ENCODE results near the gene CALY.
"Not testable (repeated sequence)": the region's sequence is repeated elsewhere in the genome, so short reads cannot be mapped to it uniquely, and the experiment has no call there.

Gene CALY

DNA sequence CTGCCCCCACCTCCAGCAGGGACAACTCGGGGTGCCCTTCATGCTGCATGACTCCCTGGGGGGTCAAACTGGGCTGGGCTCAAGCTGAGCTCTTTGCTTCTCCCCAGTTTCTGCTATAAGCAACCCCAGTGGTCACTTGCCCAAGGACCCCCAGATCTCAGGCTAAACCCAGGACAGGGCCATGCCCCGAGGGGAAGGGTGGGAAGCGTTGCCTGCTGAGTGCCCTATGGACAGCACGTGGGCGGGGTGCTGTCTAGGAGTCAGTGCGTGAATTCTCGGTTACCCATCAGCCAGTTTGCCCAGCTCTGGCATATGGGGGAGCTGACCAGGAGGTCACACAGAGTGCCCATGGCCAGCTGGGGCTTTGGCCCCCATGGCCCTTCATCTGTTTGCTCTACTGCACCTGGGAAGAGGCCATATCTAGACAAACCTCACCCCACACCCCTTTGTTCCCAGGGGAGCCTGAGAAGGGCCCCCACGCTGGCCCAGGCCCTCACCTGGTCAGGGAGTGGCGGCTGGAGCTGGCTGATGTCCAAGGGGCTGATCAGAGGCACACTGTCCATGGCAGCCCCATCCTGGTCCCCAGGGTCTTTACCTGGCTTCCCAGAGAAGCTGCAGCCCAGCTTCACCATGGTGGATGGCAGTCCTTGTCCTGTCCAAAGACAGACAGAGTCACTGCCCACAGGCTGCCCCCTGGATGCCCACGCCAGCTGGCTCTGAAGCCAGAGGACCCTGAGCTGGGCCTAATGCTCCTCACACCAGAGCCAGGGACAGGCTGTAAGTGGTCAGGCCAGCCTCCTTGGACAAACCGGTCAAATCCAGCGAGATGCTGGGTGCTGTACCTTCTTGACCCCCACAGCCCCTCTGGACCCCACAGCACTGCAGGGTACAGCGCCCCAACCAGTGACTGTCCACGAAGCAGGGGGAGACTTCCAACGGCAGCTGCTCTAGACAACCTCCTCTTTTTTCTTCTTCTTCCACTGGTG, 8.0 kb downstream of the CALY start:
- DNase-seq, result no peak

DNA sequence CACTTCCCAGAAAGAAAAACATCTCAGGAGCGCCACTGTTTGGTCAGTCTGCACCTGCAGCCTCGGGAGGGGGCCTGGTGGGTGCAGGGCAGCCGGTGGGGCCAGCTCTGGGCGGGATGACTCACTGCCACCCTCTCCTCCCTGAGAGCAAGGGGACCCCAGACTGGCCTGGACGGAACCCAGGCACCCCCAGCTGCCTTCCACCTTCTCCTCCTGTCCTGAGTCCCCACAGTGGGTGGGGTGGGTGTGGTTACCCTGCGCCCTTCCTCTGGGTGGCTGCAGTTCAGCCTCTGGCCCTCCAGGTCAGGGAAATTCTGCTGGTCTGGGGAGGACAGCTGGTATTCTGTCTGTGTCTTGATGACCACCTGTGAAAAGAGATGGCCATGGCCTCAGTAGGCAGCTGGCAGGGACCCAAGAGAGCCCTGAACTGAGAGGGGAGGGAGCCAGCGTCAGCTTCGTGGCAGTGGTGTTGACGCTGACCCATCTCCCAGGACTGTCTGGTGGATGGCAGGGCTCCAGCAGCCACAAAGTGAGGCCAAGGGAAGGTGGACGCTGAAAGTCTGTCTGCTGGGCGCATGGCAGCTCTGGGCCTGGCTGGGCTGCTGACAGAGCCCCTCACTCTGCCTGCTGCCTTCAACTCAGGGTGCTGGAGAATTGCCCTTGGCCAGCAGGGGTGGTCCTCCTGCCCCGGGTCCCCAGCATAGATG, 8.9 kb downstream of the CALY start:
- DNase-seq, result no peak

DNA sequence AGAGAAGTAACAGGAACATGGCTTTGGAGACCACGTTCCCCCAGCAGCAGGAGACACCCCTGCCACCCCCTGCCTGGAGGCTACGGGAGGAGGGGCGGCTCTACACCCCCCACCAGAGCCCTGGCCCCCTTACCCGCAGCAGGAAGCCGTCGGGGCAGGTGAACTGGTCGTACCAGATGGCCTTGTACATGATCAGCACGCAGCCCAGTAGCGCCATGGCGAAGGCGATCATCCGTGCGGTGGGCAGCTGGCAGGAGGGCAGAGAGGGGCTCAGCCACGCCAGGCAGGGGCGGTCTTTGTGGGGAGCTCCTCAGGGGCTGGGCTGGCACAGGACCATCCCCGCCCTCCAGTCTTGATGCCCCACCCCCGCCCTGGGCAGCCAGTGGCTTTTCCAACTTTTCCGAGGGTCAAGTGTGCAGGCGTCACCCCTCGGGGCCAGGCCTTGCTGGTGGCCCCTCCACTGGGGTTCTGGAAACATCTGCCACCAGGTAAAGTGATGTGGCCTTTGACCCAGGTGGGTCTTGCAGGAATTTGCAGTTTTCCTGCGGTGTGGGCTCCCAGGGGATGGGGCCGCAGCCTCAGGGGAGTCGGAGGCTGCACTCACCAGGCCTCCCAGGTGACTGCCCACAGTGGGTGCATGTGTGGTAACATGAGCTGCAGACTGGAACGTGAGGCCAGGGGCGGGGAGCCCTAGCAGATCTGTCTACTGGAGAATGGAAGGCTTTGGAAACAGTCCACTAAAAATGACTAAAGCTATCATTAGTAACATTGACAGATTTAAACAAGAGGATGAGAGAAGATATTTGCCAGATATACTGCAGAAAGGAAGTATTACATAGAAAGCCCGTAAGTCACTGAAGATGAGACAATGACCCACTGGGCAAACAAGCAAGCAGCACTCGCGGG, 9.7 kb downstream of the CALY start:
- no peak for DNase-seq

DNA sequence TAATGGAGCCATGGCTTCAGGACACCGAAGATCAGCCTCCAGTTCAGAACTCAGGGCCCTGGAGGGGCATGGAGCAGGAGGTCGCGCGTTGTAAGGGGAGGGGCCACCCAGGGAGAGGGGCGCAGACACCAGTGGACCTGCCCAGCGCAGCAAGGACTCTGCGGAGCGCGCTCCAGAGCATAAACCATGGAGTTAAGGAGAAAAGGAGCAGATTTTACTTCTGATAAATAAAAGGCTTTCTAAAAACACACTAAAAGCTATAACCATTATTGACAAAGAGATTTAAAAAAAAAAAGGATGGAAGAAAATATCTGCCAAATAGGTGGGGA, 10.5 kb downstream of the CALY start:
- DNase-seq, result no peak

DNA sequence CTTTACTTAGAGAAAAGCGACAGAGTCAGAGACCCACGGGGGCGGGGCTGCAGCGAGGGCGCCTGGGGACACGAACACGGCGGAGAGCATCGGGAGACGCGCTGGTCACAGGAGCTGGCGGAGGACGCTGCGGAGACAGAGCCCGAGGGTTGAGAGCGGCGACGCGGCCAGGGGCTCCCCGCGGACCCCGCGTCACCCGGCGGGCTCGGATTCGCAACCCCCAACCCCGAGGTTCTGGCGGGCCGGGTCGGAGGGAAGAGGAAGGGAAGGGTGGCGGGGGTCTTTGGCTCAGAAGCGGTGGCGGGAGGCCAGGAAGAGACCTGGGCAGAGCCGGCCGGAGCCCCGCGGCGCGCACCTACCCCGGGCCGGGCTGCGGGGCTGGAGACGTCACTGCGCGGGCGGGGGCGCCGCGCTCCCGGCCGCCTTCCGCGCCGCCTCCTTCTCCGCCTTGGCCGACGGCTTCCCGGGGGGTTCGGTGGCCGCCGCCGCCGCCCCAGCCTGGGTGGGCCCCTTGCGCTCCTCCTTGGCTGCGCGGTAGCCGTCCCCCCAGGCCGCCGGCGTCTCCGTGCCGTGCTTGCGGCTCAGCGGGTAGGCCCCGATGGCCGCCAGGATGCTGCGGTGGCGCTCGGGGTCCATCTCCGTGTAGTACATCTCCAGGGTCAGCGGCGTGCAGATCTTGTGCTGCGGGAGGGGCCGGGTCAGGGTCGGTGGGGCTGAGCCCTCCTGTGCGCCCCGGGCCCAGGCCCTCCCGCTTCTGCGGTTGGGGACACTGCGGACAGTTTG, 11.1 kb downstream of the CALY start:
- DNase-seq, result no peak

DNA sequence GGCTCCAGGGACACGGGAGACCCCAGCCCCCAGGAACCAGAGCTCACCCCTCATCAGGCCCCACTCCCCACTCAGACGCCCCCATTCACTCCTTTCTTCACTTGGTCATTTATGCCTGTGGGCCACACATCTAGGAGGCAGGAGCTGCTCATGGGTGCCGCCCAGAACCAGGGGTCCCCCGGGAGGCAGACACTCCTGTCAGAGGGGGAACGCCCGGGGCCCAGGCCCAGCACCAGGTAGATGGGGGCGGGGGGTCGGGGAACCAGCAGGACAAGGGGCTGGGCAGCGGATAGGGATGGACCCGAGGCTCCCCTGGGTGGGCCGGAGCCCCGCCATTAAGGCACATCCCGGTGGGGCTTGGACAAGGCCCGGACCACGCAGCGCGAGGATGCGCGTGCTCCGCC, 11.8 kb downstream of the CALY start:
- DNase-seq, result no peak

DNA sequence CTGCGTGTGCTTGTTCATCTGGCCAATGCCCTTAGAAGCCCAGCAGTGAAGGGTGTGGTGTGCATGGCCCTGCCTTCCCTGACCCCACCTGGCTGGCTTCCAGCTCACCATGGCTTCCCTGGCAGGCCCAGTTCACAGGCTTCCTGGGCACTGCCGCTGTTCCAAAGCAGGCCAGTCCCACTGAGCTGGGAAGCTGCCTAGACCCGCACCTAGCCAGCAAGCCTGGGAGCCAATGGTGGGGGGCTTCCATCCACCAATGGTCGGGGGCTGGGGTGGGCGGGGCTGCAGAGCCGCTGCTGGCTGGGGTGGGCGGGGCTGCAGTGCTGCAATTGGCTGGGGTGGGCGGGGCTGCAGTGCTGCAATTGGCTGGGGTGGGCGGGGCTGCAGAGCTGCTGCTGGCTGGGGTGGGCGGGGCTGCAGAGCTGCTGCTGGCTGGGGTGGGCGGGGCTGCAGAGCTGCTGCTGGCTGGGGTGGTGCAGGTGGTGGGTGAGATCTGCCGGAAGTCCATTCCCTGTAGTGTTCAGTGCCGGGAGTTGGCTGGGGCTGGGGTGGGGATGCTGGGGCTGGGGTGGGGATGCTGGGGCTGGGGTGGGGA, 12.4 kb downstream of the CALY start:
- DNase-seq, result peak; percentile 9

DNA sequence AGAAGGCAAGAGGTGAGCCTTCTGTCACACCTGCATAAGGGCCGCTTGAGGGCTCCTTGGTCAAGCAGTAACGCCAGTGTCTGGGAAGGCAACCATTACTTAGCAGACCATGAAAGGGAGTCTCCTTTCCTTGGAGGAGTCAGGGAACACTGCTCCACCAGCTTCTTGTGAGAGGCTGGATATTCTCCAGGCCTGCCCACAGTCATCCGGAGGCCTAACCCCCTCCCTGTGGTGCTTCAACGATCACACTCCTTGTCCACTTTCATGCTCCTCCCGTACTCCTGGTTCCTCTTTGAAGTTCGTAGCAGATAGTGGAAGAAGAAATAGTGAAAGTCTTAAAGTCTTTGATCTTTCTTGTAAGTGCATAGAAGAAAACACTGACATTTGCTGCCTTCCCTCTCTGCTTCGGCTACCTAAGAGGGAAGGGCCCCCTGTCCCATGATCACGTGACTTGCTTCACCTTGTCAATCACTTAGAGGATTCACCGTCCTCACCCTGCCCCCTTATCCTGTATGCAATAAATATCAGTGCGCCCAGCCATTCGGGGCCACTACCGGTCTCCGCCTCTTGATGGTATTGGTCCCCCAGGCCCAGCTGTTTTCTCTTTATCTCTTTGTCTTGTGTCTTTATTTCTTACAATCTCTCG, 14.5 kb downstream of the CALY start:
- DNase-seq, result not testable (repeated sequence)

DNA sequence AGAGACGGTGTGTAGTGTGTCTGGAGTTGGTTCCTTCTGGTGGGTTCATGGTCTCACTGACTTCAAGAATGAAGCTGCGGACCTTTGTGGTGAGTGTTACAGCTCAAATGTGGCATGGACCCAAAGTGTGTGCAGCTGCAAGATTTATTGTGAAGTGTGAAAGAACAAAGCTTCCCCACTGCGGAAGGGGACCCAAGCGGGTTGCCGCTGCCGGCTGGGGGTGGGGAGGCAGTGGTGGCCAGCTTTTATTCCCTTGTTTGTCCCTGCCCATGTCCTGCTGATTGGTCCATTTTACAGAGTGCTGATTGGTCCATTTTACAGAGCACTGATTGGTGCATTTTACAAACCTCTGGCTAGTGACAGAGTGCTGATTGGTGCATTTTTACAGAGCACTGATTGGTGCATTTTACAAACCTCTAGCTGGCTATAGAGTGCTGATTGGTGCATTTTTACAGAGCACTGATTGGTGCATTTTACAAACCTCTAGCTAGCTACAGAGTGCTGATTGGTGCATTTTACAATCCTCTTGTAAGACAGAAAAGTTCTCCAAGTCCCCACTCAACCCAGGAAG, 15.8 kb downstream of the CALY start:
- not testable (repeated sequence) for DNase-seq

DNA sequence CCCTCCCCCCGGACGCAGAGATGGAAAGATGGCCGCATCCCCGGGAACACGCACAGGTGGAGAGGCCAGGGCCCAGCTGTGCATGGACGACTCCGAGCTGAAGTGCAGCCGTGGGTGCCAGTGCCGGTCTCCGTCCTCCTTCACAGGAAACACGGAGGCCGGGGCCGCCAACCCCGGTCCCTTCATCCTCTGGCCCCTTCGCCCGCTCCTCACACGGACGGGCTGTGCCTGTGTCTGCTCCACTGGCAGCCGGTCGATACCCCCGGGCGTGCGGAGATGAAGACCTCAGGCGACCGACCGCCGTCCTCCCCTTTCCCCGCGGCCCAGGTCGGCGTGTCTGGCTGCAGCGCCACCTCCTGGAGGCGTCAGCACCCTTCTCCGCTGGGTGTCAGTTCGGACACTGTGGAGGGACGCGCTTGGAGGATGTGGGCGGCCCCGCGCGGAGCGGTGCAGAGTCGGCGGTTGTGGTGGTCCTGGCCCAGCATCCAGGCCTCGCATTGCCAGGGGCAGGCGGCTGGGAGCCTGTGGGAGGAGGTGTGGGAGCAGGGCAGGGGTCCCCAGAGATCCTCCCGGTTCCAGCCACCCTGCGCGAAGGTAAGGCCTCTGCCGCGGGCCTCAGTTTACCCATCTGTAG, 18.1 kb downstream of the CALY start:
- peak; percentile 80 for DNase-seq

DNA sequence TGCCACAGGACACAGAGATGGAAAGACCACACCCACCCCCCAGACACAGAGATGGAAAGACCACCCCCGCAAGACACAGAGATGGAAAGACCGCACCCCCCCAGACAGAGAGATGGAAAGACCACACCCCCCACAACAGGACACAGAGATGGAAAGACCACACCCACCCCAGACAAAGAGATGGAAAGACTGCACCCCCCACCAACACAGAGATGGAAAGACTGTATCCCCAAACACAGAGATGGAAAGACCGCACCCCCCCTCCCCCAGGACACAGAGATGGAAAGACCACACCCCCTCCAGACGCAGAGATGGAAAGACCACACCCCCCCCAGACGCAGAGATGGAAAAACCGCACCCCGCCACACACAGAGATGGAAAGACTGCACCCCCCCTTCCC, 20.0 kb downstream of the CALY start:
- no peak for DNase-seq

DNA sequence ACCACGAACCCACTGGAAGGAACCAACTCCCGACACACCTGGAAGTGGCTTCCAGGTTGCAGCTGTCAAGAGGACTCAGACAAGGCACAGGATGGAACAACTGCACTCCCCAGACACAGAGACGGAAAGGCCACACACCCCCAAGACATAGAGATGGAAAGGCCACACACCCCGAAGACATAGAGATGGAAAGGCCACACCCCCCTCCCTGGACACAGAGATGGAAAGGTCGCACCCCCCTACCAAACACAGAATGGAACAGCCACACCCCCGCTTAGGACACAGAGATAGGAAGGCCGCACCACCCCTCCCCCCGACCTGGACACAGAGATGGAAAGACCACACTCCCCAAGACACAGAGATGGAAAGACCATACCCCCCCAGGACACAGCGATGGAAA, 20.4 kb downstream of the CALY start:
- no peak for DNase-seq

DNA sequence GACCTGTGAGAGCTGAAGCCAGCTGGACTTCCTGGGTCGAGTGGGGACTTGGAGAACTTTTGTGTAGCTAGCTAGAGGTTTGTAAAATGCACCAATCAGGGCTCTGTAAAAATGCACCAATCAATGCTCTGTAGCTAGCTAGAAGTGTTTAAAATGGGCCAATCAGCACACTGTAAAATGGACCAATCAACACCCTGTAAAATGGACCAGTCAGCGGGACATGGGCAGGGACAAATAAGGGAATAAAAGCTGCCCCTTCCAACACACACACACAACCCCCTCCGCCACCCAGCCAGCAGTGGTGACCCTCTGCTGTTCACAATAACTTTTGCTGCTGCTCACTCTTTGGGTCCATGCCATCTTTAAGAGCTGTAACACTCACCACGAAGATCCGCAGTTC, 20.8 kb downstream of the CALY start:
- no peak for DNase-seq

DNA sequence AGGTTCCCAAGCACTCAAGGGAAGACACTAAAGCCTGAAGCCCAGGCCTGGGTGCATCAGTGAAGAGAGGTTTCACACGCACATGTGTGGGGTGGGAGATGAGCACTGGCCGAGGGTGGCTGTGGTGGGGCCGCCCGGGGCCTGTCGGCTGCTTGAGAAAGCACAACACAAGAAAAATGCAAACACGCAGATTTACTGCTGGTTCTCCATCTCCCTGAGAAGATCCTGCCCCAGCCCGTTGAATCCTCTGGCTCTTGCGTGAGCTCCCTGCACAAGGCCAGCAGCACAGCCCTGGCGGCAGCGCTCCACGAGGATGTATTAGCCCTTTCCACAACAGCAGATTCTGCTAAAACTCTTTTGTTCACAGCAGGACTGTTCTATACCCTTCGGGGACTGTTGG, 21.8 kb downstream of the CALY start:
- no peak for DNase-seq

DNA sequence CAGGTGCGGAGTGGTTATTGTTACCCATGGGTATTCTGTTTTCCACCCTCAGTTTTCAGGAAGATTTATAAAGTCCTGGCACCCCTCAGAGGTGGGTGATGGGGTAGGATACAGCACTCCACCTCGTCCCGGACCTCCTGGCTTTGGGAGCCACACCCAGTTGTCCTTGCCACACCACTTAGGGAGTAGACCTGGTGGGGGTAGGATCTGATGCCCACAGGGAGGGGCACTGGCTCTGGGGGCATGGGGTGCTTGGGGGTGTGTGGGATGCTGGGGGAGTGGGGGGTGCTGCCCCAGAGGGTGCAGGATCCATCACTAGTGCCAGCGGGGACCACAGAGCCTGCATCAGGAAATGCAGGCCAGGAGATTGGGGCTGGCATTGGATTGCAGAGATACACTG, 23.5 kb downstream of the CALY start:
- no peak for DNase-seq

DNA sequence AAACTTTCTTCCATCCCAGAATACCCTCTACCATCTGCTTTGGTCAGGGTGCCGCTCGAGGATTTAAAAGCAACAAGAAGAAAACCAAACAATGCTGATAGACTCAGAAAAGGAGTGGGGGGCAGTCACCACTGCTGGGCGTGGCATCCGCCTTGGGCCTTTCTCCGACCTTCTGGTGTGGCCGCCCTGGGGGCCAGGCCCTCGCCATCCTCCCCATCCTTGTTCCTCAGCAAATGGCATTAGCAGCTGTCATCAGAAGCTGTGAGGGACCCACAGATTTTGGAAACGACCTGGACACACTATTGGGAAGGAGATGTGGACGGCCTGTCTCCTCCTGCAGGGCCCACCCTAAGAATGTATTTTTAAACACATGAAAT, 23.9 kb downstream of the CALY start:
- DNase-seq, result no peak

DNA sequence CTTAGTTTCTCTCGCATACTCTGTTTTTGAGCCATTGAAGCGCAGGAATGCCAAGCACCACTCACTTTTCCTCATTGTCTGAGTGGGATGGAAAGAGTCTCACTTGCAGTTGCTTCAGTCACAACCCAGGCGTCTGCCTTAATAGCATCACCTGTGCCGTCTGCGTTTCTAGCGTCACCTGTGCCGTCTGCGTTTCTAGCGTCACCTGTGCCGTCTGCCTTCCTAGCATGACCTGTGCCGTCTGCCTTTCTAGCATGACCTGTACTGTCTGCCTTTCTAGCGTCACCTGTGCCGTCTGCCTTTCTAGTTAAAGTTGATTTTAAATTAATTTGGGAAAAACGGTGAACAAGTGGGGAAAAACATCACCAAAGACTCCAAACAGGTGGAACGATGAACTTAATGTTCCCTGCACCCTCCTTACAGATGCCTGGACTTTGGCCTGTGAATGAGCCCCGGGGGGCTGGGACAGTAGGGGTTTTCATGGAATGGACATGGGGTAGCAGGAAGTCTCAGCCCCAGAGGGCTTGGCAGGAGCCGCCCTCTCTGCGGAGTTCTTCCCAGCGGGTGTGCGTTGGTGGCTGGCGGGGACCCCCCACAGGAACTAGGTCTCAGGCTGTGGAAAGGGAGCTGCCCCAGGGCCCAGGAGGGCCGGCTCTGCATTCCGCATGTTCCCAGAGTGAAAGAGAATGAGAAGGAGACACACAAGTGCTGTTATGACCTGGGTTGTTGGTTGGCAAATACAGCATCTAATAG, 24.5 kb downstream of the CALY start:
- no peak for DNase-seq

DNA sequence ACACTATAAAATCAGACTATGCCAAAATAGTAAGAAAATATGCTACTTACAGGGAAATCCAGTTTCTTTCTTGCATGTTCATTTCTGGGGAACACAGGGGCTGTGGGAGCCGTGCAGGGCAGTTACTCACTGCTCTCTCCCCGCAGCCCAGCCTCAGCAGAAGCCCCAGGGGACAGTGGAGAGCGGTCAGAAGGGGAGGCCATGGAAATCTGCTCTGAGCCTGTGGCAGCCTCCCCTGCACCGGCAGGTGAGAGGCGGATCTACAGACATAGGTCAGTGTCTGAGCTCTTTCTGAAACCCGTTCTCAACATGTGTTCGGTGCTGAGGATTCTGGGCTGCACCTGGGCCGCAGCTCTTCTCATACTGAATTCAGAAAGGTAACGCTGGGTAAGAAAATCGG, 25.1 kb downstream of the CALY start:
- no peak for DNase-seq

DNA sequence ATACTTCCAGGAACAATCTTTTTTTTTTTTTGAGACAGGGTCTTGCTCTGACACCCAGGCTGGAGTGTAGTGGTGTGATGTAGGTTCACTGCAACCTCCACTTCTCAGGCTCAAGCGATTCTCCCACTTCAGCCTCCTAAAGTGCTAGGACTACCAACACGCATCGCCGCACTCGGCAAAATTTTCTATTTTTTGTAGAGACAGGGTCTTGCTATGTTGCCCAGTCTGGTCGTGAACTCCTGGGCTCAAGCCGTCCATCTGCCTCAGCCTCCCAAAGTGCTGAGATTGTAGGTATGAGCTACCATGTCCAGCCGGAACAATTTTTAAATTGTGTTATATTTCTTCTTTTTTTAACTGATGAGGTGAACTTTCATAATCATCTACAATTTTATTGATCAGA, 25.9 kb downstream of the CALY start:
- no peak for DNase-seq

DNA sequence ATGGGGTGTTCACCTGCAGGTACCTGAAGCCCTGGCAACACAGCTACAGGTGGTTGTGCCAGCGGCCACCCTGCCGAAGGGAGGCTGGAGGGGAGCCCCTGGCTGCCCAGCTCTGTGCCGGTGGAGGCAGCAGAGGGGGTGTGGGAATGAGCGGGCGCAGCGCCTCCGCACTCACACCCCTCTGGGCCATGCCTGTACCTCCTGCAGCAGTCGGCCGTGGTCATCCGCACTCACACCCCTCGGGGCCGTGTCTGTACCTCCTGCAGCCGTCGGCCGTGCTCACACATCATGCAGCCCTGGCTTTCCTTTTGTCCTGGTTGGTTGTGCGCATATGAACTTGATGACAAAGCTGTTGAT, 26.3 kb downstream of the CALY start:
- no peak for DNase-seq
